Amygdala (tissue), 56 donors: ENCODE results near the gene EYA3.

Experiments used
- DNase-seq, 56 donors: peaks; one replicate each; lab custom pipeline; 2025; lab: John Stamatoyannopoulos, UW

EYA3 gene

GRCh38 chr1:28113242-28113572 is 24.8 kb upstream of the EYA3 start:
- DNase-seq = no peak

GRCh38 chr1:28112388-28113241 is 24.2 kb upstream of the EYA3 start:
- peak in 5 of 56 donors; percentile 2 to 54 (median 13) for DNase-seq

GRCh38 chr1:28111157-28111556 is 22.7 kb upstream of the EYA3 start:
- DNase-seq = no peak

GRCh38 chr1:28110555-28110954 is 22.1 kb upstream of the EYA3 start:
- no peak for DNase-seq

- DNase-seq = no peak
Observed at GRCh38 chr1:28109639-28110038, 21.2 kb upstream of the EYA3 start.

- no peak for DNase-seq
Observed at GRCh38 chr1:28108001-28108400, 19.6 kb upstream of the EYA3 start.

GRCh38 chr1:28104866-28105467 is 16.6 kb upstream of the EYA3 start:
- peak in 49 of 56 donors; percentile 15 to 88 (median 55) for DNase-seq

- no peak for DNase-seq
Observed at GRCh38 chr1:28102189-28102588, 13.8 kb upstream of the EYA3 start.

GRCh38 chr1:28099050-28099769 is 10.8 kb upstream of the EYA3 start:
- no peak for DNase-seq

GRCh38 chr1:28097100-28097472 is 8.7 kb upstream of the EYA3 start:
- no peak for DNase-seq

GRCh38 chr1:28096210-28097099 is 8.0 kb upstream of the EYA3 start:
- DNase-seq = no peak

- peak in 45 of 56 donors; percentile 12 to 92 (median 48) for DNase-seq
Observed at GRCh38 chr1:28091043-28091781, 2.8 kb upstream of the EYA3 start.

GRCh38 chr1:28087614-28088167 is 719 bp downstream of the EYA3 start:
- peak in 5 of 56 donors; percentile 14 to 62 (median 45) for DNase-seq

GRCh38 chr1:28086651-28087050 is 1.8 kb downstream of the EYA3 start:
- DNase-seq = no peak

- no peak for DNase-seq
Observed at GRCh38 chr1:28085129-28085528, 3.3 kb downstream of the EYA3 start.

- DNase-seq = no peak
Observed at GRCh38 chr1:28083876-28084275, 4.5 kb downstream of the EYA3 start.

GRCh38 chr1:28078680-28079626 is 9.5 kb downstream of the EYA3 start:
- peak in 1 of 56 donors; percentile 15 for DNase-seq

- DNase-seq = no peak
Observed at GRCh38 chr1:28078262-28078661, 10.1 kb downstream of the EYA3 start.
